ENCODE results near the gene YKT6. TPM values are rescaled to one million over a fixed set of nuclear protein-coding genes. Genes with fewer than 3 reads are reported as not detected.
A peak's percentile ranks its signal among the peaks of the same experiment; 100 is the strongest.

YKT6 gene
- total and polyA plus RNA-seq, 2 of the 8 experiments (the other 6 are each of a cell fraction or from before 2014, with no cell fraction given) = 75.3 to 103 TPM

DNA sequence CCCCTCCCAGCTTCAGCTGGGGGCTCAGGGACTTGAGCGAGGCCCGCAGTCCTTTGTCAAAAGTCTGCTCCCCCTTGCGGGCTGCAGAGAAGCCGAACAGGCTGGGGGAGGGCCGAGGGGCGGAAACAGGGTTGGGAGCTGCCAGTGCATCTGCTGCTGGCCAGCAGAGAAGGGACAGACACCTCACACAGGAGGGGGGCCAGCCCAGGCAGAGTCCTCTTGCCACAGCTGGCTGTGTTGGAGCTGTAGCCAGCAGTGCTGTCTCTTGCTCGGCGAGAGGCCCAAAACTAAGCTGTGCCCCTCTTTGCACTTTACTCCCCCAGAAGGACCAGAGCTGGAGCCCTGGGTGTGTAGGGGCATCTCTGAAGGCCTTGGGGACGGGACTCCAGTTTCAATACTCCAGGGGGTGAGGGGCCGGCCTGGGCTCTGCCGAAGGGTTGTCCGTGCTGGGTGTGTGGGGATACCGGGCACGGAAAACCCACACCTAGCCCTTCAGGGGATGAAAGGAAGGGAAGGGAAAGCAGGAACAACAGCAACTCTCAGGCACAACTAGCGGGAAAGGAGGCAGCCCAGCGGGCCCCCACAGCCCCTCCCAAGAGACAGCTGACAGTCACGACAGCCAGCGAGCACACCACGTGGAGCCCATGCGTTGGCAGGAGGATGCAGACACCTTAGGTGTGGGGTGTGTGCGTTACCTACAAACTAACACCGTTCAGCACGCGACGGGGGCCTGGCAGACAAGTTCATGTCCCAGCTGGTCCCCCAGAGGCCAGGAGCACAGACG is 17.8 kb downstream of the YKT6 start:
- H2BK5ac ChIP-seq (ENCODE audit: low read depth, low read length) = peak overlapping the region; percentile 36; the same call in 1 of the 2 replicates
- ChIA-PET POLR2A (ENCODE audit: partially characterized antibody) (interaction anchor here (0.9 to 1.1 kb wide), 2 partner anchors 17 to 22 kb away, joined by 3 read pairs; no protein-coding TSS in a partner anchor), CTCF (ENCODE audit: partially characterized antibody) (interaction anchor here (0.6 to 2.7 kb wide), 18 partner anchors 8 to 317 kb away, joined by 3 to 12 read pairs (median 4); no protein-coding TSS in a partner anchor)
- H3K79me2 ChIP-seq (ENCODE audit: control insufficient read depth in 1 of 2, insufficient read depth in 2 of 2, low read length in 2 of 2) = no peaks in the 10 kb centered on the region
- peak overlapping the region; percentile 2 to 55; a peak in 2 of 4 replicates for H3K4me2 ChIP-seq (ENCODE audit: insufficient read depth in 1 of 2, low read depth in 2 of 2, low read length in 2 of 2)
- FAIRE-seq (no peak), DNase-seq (ENCODE audit: low read depth in 1 of 2, low spot score in 2 of 2) (peak; percentile 57 to 79)
- H4K5ac ChIP-seq (ENCODE audit: insufficient read length, low read depth, low read length) = no peak overlapping the region
- no peak overlapping the region for H2AK5ac ChIP-seq (ENCODE audit: low read depth, low read length)
- no peaks in the 10 kb centered on the region for H3K79me1 ChIP-seq (ENCODE audit: low read depth, low read length)
- H3K14ac ChIP-seq (ENCODE audit: insufficient read length) = no peak overlapping the region
- H2BK15ac ChIP-seq (ENCODE audit: low read length) = peak overlapping the region; percentile 88; the same call in 1 of the 2 replicates
- no peaks in the 10 kb centered on the region; the same call in 1 of the 2 replicates for H3K23me2 ChIP-seq (ENCODE audit: low read depth, low read length)
- no peak overlapping the region for H2BK120ac ChIP-seq (replicated peaks; ENCODE audit: low read depth, low read length)
- no peaks in the 10 kb centered on the region; a peak in 1 of 4 replicates for H3K9me3 ChIP-seq (ENCODE audit: insufficient read depth in 2 of 2, low read depth in 1 of 2, low read length in 1 of 2)
- peak overlapping the region in 1 of 4 experiments; percentile 1; a peak in 2 of 7 replicates for H3K9ac ChIP-seq (replicated peaks in 1 of 4; ENCODE audit: extremely low read depth in 1 of 4, low read depth in 3 of 4, low read length in 3 of 4)
- H3K18ac ChIP-seq (ENCODE audit: extremely low read depth, low read length) = no peak overlapping the region; the same call in 1 of the 2 replicates
- H2AFZ ChIP-seq (ENCODE audit: low read length) = peak overlapping the region; percentile 22; the same call in 1 of the 2 replicates
- no peak overlapping the region; the same call in 1 of the 2 replicates for H4K8ac ChIP-seq (ENCODE audit: extremely low read depth, insufficient read depth, low read length)
- H3K23ac ChIP-seq (ENCODE audit: insufficient read length) = no peak overlapping the region
- 54% methylated on average over 20 of the region's 26 CpGs; no CpG with 5 or more reads in 1 of the 2 experiments for WGBS, 2 experiments (ENCODE audit: extremely low coverage in 1 of 2, insufficient coverage in 1 of 2, insufficient read length in 1 of 2, insufficient replicate concordance in 2 of 2, low coverage in 1 of 2, low lambda C conversion rate in 2 of 2, missing lambda C conversion rate in 1 of 2)
- H2BK20ac ChIP-seq (ENCODE audit: low read length) = no peak overlapping the region
- no peak overlapping the region for H3K4ac ChIP-seq (replicated peaks; ENCODE audit: insufficient read length, low read depth, low read length)
- no peaks in the 10 kb centered on the region for H4K20me1 ChIP-seq (replicated peaks in 1 of 2; ENCODE audit: control insufficient read depth in 1 of 2, insufficient read depth in 2 of 2, low read length in 2 of 2)
- H3K27me3 ChIP-seq (replicated peaks in 1 of 4; ENCODE audit: control insufficient read depth in 3 of 4, extremely low read depth in 1 of 4, insufficient read depth in 3 of 4, low read length in 3 of 4) = no peaks in the 10 kb centered on the region
- H3K4me3 ChIP-seq (ENCODE audit: extremely low read depth in 1 of 4, insufficient read depth in 2 of 4, low read depth in 3 of 4, low read length in 4 of 4) = peak overlapping the region in 1 of 4 experiments; percentile 19; a peak in 1 of 8 replicates
- H2BK12ac ChIP-seq (ENCODE audit: low read depth, low read length) = peak overlapping the region; percentile 40; the same call in 1 of the 2 replicates
- peaks cover 0 to 24% (median 19%) of the 10 kb centered on the region in 4 experiments; a peak in 6 of 7 replicates for H3K4me1 ChIP-seq (replicated peaks in 1 of 4; ENCODE audit: control insufficient read depth in 3 of 4, insufficient read depth in 4 of 4, low read length in 3 of 4)
- H4K91ac ChIP-seq (replicated peaks; ENCODE audit: insufficient read length, low read length) = no peak overlapping the region
- no peak overlapping the region for H3K27ac ChIP-seq (ENCODE audit: low read depth, low read length)
- no peak overlapping the region for H3K56ac ChIP-seq (replicated peaks; ENCODE audit: insufficient read length, low read depth, low read length)
- H3K36me3 ChIP-seq (ENCODE audit: control insufficient read depth in 2 of 4, insufficient read depth in 4 of 4, low read length in 3 of 4) = no peaks in the 10 kb centered on the region; a peak in 1 of 8 replicates
- TF ChIP-seq RFX5 (IDR thresholded peaks at IDR 0.05; ENCODE audit: borderline replicate concordance, low read depth, low read length) = no peak
- TF ChIP-seq, protein P1, sequence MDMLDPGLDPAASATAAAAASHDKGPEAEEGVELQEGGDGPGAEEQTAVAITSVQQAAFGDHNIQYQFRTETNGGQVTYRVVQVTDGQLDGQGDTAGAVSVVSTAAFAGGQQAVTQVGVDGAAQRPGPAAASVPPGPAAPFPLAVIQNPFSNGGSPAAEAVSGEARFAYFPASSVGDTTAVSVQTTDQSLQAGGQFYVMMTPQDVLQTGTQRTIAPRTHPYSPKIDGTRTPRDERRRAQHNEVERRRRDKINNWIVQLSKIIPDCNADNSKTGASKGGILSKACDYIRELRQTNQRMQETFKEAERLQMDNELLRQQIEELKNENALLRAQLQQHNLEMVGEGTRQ (IDR thresholded peaks at IDR 0.05; ENCODE audit: low read length) = no peak
- TF ChIP-seq RNF2 (IDR thresholded peaks at IDR 0.05; ENCODE audit: borderline replicate concordance, low read depth, low read length, missing control alignments, poor library complexity, severe bottlenecking) = no peak
- no peak for TF ChIP-seq POU5F1 (IDR thresholded peaks at IDR 0.05; ENCODE audit: low read depth, low read length)
- TF ChIP-seq, protein P2, sequence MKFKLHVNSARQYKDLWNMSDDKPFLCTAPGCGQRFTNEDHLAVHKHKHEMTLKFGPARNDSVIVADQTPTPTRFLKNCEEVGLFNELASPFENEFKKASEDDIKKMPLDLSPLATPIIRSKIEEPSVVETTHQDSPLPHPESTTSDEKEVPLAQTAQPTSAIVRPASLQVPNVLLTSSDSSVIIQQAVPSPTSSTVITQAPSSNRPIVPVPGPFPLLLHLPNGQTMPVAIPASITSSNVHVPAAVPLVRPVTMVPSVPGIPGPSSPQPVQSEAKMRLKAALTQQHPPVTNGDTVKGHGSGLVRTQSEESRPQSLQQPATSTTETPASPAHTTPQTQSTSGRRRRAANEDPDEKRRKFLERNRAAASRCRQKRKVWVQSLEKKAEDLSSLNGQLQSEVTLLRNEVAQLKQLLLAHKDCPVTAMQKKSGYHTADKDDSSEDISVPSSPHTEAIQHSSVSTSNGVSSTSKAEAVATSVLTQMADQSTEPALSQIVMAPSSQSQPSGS (IDR thresholded peaks at IDR 0.05; ENCODE audit: low read length) = no peak
- TF ChIP-seq CBX8 (IDR thresholded peaks at IDR 0.05; ENCODE audit: borderline replicate concordance, low read depth, low read length) = no peak
- no peak for TF ChIP-seq BCL11A (IDR thresholded peaks at IDR 0.05; ENCODE audit: low read depth in 2 of 2, low read length in 2 of 2)
- TF ChIP-seq POLR2A (IDR thresholded peaks at IDR 0.05; ENCODE audit: control extremely low read depth in 1 of 2, low read depth in 2 of 2, low read length in 2 of 2) = no peak

Data from H1 (cell line).